ENCODE measurements around the gene PNKD. TPM values are rescaled to one million over a fixed set of nuclear protein-coding genes. Genes with fewer than 3 reads are reported as not detected.

PNKD gene
- polyA plus RNA-seq, 2 of the 4 experiments (the other 2 are of a cell fraction): 46.2 to 51.7 TPM

DNA sequence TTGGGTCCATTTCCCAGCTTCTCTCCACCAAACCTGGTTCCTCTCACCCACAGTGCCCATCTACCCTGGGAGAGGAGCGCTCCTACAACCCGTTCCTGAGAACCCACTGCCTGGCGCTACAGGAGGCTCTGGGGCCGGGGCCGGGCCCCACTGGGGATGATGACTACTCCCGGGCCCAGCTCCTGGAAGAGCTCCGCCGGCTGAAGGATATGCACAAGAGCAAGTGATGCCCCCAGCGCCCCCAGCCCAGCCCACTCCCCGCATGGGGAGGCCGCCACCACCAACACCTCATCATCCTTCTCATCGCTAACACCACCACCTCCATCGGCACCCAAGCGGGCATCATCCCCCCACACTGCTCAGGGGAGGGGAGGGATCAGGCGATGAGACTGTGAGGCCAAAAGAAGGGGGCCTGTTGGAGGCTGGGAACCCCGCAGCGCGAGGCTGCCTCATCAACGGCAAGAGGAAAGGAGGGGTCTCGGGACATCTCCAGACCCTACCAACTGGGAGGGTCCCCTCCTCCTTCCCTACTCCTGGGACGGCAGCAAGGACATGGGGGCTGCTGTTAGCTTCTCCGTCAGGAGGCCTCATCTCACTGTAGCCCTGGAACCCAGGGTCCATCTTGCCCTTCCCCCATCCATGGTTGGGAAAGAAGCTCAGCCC lies 74.6 kb downstream of the PNKD start:
- Histone ChIP-seq H3K27ac (no peak overlapping the region), H3K9me3 (no peaks in the 10 kb centered on the region), H3K4me1 (no peaks in the 10 kb centered on the region), H3K4me3 (no peak overlapping the region), H3K4me2 (no peak overlapping the region)
- 91% methylated on average over 18 of the region's 22 CpGs for WGBS (ENCODE audit: missing lambda C conversion rate)
- ATAC-seq (no peak), FAIRE-seq (no peak), DNase-seq (ENCODE audit: low read depth in 1 of 2, low spot score in 1 of 2) (no peak)
- CTCF ChIA-PET: interaction anchor here (0.9 to 3.4 kb wide), 3 partner anchors 12 to 52 kb away, joined by 3 to 14 read pairs (median 4); partner anchors contain the start of gene CATIP
- TF ChIP-seq RNF2 (IDR thresholded peaks at IDR 0.05; ENCODE audit: borderline replicate concordance, low read depth) (no peak), ZNF302 (CRISPR knock-in tag; IDR thresholded peaks at IDR 0.05) (no peak), USF2 (IDR thresholded peaks at IDR 0.05) (no peak), PHF8 (IDR thresholded peaks at IDR 0.05; ENCODE audit: borderline replicate concordance, low read depth) (no peak), RAD21 (conservative IDR thresholded peaks at IDR 0.05 in 1 of 2, IDR thresholded peaks at IDR 0.05 in 1 of 2) (no peak), FOSL2 (IDR thresholded peaks at IDR 0.05) (no peak), FOSL2 (CRISPR knock-in tag; IDR thresholded peaks at IDR 0.05) (no peak), RCOR1 (IDR thresholded peaks at IDR 0.05; ENCODE audit: low read depth, low read length) (no peak), HDAC2 (IDR thresholded peaks at IDR 0.05) (no peak), FOSB (CRISPR knock-in tag; IDR thresholded peaks at IDR 0.05) (no peak)
- POLR2A ChIA-PET: no interaction called here

- CTCF ChIA-PET: interaction anchor here (3.4 kb wide), 1 partner anchor 11 kb away, joined by 14 read pairs; the partner anchor contains the start of gene CATIP
- no peak for FAIRE-seq
Measured at GRCh38 chr2:218345491-218346236, 75.3 kb downstream of the PNKD start.

More at GRCh38 chr2:218345491-218346236, 75.3 kb downstream of the PNKD start:
- H3K4me2 ChIP-seq: no peak overlapping the region
- TF ChIP-seq ZC3H11A (IDR thresholded peaks at IDR 0.05) (no peak), NFE2L2 (conservative IDR thresholded peaks at IDR 0.05; ENCODE audit: low read length) (no peak), CHD2 (IDR thresholded peaks at IDR 0.05; ENCODE audit: low read length, partially characterized antibody) (no peak), TFCP2L1 (CRISPR knock-in tag; IDR thresholded peaks at IDR 0.05) (no peak), NPAS2 (CRISPR knock-in tag; IDR thresholded peaks at IDR 0.05; ENCODE audit: borderline replicate concordance) (no peak), ZNF302 (CRISPR knock-in tag; IDR thresholded peaks at IDR 0.05) (no peak), EP300 (IDR thresholded peaks at IDR 0.05) (no peak), POLR2A (IDR thresholded peaks at IDR 0.05; ENCODE audit: low read length) (no peak), MAX (IDR thresholded peaks at IDR 0.05) (no peak), CEBPB (IDR thresholded peaks at IDR 0.05) (no peak)
- TF ChIP-seq, protein P1, sequence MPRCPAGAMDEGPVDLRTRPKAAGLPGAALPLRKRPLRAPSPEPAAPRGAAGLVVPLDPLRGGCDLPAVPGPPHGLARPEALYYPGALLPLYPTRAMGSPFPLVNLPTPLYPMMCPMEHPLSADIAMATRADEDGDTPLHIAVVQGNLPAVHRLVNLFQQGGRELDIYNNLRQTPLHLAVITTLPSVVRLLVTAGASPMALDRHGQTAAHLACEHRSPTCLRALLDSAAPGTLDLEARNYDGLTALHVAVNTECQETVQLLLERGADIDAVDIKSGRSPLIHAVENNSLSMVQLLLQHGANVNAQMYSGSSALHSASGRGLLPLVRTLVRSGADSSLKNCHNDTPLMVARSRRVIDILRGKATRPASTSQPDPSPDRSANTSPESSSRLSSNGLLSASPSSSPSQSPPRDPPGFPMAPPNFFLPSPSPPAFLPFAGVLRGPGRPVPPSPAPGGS (IDR thresholded peaks at IDR 0.05): no peak
- TF ChIP-seq, protein P2, sequence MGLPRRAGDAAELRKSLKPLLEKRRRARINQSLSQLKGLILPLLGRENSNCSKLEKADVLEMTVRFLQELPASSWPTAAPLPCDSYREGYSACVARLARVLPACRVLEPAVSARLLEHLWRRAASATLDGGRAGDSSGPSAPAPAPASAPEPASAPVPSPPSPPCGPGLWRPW (IDR thresholded peaks at IDR 0.05): no peak
- TF ChIP-seq, protein P3, sequence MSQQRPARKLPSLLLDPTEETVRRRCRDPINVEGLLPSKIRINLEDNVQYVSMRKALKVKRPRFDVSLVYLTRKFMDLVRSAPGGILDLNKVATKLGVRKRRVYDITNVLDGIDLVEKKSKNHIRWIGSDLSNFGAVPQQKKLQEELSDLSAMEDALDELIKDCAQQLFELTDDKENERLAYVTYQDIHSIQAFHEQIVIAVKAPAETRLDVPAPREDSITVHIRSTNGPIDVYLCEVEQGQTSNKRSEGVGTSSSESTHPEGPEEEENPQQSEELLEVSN (IDR thresholded peaks at IDR 0.05; ENCODE audit: borderline replicate concordance, low read depth): no peak
- POLR2A ChIA-PET: no interaction called here
- peaks cover 4% of the 10 kb centered on the region; the same call in 2 of the 3 replicates for H3K9me3 ChIP-seq
- H3K4me3 ChIP-seq: no peak overlapping the region
- H3K4me1 ChIP-seq: no peaks in the 10 kb centered on the region
- DNase-seq (ENCODE audit: low read depth in 1 of 2, low spot score in 1 of 2) (no peak), ATAC-seq (no peak)
- 88% methylated on average over 9 of the region's 12 CpGs for WGBS (ENCODE audit: missing lambda C conversion rate)
- no peak overlapping the region for H3K27ac ChIP-seq
